ENCODE results near the gene GINS2.

GRCh38 chr16:85637808-85638647 is 50.7 kb downstream of the GINS2 start:
- TF ChIP-seq CTCF (IDR thresholded peaks at IDR 0.05) (no peak), SIN3A (IDR thresholded peaks at IDR 0.05; ENCODE audit: borderline replicate concordance, low read depth, low read length) (no peak), MAX (IDR thresholded peaks at IDR 0.05; ENCODE audit: low read depth) (no peak), RAD21 (IDR thresholded peaks at IDR 0.05; ENCODE audit: low read length) (no peak), USF2 (IDR thresholded peaks at IDR 0.05; ENCODE audit: borderline replicate concordance, low read depth, low read length) (no peak)
